Activated T-cell treated with anti-CD3 and anti-CD28 coated beads for 48 hours (primary cell): ENCODE measurements around the gene SCART1.
"Not testable (repeated sequence)": the region's sequence is repeated elsewhere in the genome, so short reads cannot be mapped to it uniquely, and the experiment has no call there.

ENCODE experiments used
- DNase-seq: peaks from one replicate; pipeline ENCODE4 v3.0.0-alpha.2; 2020; ENCODE audit warnings: low read depth

The SCART1 gene

GRCh38 chr10:133432789-133433188 lies 21.0 kb upstream of the SCART1 start:
- not testable (repeated sequence) for DNase-seq

- no peak for DNase-seq
Measured at GRCh38 chr10:133438711-133439273, 15.0 kb upstream of the SCART1 start.

GRCh38 chr10:133439517-133440461 lies 14.0 kb upstream of the SCART1 start:
- no peak for DNase-seq

- no peak for DNase-seq
Measured at GRCh38 chr10:133440633-133441285, 13.0 kb upstream of the SCART1 start.

DNA sequence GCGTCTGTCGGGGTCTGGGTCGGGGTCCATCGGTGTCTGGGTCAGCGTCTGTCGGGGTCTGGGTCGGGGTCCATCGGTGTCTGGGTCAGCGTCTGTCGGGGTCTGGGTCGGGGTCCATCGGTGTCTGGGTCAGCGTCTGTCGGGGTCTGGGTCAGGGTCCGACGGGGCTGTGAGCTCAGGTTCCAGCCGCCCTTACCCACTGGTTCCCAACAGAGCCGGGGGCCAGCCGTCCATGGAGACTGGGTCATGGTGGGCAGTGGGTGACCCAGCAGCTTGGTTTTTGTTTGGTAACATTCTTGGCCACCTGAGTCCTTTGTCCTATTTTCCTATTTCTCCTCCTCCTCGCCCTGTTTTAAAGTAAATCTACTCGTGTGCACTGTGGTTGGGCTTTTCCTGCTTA lies 12.4 kb upstream of the SCART1 start:
- DNase-seq, result not testable (repeated sequence)

- no peak for DNase-seq
Measured at GRCh38 chr10:133441780-133442179, 12.0 kb upstream of the SCART1 start.

- no peak for DNase-seq
Measured at GRCh38 chr10:133442191-133442966, 11.4 kb upstream of the SCART1 start.

DNA sequence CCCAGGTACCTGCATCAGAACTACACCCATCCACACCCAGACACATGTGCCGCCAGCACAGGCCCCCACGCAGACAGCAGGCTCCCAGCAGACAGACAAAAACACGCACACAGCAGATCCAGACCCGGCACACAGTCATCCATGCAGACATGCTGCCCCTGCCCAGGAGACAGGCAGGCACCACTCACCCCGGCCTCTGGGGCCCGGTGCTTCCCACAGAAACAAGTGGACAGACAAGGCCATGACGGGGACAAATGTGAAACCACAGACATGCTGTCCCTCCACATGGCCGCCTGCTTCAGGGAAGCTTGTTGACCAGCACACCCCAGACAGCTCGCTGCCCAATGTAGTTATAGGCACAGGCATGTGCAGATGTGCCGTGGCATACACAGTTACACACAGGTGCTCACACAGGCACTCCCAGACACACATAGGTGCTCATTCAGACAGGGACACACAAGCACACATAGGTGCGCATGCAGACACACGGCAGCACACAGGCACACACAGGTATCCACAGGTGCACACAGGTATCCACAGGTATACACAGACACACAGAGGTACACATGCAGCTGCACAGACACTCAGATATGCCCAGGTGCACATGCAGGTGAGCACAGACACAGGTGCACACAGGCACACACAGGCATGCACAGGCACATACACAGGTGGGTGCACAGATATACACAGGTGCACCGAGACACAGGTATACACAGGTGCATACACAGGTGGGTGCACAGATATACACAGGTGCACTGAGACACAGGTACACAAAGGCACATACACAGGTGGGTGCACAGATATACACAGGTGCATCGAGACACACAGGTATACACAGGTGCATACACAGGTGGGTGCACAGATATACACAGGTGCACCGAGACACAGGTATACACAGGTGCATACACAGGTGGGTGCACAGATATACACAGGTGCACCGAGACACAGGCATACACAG lies 10.5 kb upstream of the SCART1 start:
- DNase-seq, result no peak

GRCh38 chr10:133444342-133445267 lies 9.1 kb upstream of the SCART1 start:
- DNase-seq, result no peak

DNA sequence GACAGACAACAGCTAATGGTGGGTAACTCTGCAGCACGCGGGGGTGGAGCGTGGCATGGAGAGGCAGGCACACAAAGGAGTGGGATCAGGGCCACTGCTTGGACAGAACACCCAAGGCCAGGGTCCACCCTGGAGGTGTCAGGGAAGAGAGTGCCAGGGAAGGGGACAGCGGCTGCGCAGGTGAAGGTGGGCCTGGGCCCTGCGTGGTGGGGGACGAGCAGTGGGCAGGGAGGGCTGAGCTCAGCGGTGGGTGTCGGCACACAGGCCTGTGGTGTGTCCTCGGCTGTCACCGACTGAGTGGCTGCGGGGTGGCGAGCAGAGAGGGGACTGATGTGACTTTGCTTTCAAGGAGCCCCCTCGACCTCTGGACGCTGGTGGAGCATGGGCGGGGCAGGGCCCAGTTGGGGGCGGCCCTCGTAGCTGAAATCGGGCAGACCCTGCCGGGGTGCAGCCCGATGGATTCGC lies 8.4 kb upstream of the SCART1 start:
- DNase-seq, result no peak

- DNase-seq, result no peak
Measured at GRCh38 chr10:133445751-133446708, 7.7 kb upstream of the SCART1 start.

DNA sequence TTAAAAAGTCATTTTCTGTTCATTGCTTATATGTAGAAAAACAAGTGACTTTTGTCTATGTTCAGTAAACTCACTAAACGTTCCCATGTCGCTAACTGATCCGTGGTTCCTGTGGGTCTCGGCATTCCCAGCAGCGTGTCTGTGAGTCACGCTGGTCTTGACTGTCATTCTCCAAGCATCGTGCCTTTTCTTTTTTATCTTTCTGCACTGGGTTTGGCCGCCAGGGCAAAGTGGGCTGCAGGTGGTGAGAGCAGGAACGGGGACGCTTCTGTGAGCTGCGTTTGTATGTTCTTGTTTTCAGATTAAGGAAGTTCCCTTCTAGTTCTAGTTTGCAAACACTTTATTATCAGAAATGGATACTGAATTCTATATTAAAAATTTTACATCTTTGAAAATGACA lies 6.8 kb upstream of the SCART1 start:
- DNase-seq, result no peak

- no peak for DNase-seq
Measured at GRCh38 chr10:133448120-133448519, 5.6 kb upstream of the SCART1 start.

DNA sequence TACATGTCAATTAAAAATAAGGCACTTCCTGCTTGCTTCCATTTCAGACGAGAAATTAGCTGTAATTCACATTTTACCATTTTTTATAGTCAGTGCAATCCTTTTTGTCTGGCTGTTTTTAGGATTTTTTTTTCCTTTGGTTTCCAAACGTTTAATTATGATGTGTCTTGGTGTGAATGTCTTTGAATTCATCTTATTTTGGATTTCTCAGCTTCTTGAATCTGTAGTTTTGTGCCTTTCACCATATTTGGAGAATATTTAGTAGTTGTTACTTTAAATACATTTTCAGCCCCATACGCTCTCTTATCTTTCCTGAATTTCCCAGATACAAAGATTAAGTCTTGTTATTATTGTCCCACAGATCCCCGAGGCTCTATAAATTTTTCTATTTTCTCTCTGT lies 2.4 kb upstream of the SCART1 start:
- no peak for DNase-seq

DNA sequence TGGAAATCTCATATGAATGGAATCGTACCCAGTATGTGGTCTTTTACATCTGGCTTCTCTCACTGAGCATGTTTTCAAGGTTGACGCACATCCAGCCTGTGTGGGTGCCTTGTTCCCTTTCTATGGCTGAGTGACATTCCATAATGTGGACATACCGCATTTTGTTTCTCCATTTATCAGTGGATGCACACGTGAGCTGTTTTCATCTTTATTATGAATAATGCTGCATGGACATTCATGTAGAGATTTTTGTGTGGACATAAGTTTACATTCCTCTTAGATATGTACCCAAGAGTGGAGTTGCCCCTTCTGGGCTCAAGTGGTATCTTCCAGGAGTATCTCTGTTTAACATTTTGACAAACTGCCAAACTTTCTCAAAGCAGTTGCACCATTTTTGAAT lies 1.3 kb upstream of the SCART1 start:
- DNase-seq, result no peak

DNA sequence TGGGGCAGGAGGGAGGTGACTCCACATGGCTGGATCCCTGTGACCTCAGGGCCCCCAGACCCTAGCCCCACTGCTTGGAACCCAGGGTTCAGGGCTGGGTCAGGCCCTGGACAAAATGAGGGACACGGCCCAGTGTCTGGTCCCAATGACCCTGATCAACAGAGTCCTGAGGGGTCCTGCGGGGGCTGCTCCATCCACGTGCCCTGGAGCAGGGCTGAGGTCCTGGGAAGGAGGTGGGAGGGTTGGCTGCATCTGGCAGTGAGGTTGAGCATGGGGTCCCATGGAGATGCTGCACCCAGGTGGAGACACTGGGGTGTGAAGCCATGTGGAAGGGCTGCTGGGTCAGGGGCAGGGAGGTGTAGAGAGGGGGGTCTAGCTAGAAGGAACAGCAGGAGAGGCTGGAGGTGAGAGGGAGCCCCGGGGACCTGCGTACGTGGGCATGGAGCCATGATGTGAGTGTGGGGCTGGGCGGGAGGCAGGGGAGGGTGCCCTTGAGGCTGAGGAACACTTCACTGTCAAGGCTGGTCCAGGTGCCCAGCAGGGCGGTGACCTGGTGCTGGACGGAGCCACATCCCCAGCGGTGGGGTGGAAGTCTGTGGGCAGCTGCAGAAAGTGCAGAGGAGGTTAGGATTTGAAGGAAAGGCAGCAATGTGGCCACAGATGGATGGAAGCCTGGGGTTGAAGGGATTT lies 604 bp downstream of the SCART1 start:
- no peak for DNase-seq

DNA sequence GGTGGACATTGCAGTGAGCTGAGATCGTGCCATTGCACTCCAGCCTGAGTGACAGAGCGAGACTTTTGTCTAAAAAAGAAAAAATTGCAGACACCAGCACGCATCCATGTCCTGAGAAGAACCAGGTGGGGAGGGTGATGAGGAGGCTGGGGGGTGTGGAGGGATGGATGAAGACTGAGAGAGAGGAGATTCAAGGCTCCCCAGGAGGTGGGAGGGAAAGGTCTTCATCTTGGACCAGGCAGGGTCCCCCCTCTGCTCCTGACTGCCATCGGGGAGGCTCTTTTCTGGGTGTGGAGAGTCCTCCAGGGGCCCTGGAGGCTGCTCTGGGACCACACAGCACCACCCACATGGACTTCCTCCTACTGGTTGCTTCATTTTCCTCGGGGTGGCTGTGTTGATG lies 1.5 kb downstream of the SCART1 start:
- no peak for DNase-seq

GRCh38 chr10:133455611-133456031 lies 1.9 kb downstream of the SCART1 start:
- no peak for DNase-seq
